Epidermal melanocyte (primary cell): ENCODE data around the gene RNASE11.
"Not testable (repeated sequence)": the region's sequence is repeated elsewhere in the genome, so short reads cannot be mapped to it uniquely, and the experiment has no call there.

Experiments used
- DNase-seq: peaks from one replicate; pipeline ENCODE4 v3.0.0; 2011; ENCODE audit warnings: low spot score; ENCODE audit not compliant: insufficient read length

The RNASE11 gene

GRCh38 chr14:20614038-20614840 is 26.4 kb upstream of the RNASE11 start:
- DNase-seq = no peak

- peak; percentile 64 for DNase-seq
Measured at GRCh38 chr14:20613094-20614037, 25.6 kb upstream of the RNASE11 start.

DNA sequence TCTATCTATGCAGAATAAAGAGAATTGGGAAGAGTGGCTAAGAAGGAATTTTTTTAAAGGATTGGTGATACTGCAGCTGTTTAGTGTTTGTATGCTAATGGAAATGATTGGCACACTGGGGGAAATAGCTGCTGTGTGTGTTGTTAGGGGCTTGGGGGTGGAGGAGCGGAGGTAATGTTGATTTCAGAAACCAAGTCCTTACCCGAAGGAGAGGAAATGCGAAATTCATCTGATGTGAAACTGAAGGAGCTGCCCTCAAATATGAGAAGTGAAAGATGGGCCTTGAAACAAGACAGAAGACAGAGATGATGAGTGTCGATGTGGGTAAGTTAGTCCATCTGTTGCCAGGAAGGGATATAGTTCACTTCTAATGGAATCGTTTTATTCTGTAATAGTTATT is 24.6 kb upstream of the RNASE11 start:
- DNase-seq = no peak

DNA sequence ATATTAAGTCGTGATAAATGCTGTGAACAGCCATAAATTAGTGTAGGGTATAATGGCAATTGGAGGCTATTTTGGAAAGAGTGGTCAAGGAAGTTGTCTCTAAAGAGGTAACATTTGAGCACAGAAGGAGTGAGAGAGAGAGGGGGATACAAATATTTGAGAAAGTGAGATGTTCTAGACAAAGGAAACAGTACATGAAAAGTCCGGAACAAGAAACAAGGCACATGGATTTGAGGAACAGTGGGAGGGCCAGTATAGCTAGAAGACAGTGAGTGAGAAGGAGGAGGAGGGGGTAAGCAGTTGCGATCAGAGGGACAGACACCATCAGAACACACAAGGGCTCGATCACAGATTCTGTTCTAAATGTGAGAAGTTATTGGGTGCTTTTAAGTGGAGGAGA is 23.5 kb upstream of the RNASE11 start:
- DNase-seq = no peak

- DNase-seq = no peak
Measured at GRCh38 chr14:20610002-20610765, 22.4 kb upstream of the RNASE11 start.

- peak; percentile 67 for DNase-seq
Measured at GRCh38 chr14:20609215-20610001, 21.6 kb upstream of the RNASE11 start.

- DNase-seq = no peak
Measured at GRCh38 chr14:20608383-20609110, 20.7 kb upstream of the RNASE11 start.

GRCh38 chr14:20607617-20608016 is 19.8 kb upstream of the RNASE11 start:
- no peak for DNase-seq

DNA sequence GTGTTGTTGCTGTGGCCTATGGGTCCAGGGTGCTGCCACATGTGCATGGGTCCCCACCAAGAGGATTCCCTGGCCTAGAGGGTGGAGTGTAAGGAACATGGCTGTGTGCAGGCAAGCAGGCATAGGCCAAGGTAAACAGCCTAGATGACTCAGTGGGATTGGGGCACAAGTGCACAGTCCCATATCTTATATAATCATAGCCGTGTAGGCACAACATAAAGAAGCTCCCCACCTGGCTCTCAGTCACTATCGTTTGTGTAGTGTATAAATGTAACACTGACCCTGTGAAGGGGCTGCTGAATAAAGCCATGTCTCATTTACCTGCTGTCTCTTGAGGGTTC is 19.1 kb upstream of the RNASE11 start:
- DNase-seq = no peak

- no peak for DNase-seq
Measured at GRCh38 chr14:20606190-20606901, 18.5 kb upstream of the RNASE11 start.

GRCh38 chr14:20603813-20604690 is 16.3 kb upstream of the RNASE11 start:
- DNase-seq = no peak

DNA sequence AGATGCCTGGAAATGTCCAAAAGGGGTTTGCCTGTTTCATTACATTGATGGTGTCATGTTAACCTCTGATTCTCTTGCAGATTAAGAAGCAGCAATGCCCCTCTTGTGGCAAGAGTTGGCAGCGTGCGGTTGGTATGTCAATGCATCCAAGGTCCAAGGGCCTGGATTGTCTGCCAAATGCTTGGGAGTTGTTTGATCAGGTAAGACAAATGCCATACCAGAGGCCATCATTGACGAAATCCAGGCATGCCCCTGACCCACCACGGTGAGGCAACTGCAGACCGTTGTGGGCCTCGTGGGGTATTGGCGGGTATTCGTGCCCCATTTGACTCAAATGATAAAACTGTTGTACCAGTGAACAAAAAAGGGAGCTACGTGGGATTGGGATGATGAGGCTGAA is 14.8 kb upstream of the RNASE11 start:
- no peak for DNase-seq

- DNase-seq = no peak
Measured at GRCh38 chr14:20601522-20601921, 13.7 kb upstream of the RNASE11 start.

GRCh38 chr14:20597108-20597507 is 9.3 kb upstream of the RNASE11 start:
- no peak for DNase-seq

DNA sequence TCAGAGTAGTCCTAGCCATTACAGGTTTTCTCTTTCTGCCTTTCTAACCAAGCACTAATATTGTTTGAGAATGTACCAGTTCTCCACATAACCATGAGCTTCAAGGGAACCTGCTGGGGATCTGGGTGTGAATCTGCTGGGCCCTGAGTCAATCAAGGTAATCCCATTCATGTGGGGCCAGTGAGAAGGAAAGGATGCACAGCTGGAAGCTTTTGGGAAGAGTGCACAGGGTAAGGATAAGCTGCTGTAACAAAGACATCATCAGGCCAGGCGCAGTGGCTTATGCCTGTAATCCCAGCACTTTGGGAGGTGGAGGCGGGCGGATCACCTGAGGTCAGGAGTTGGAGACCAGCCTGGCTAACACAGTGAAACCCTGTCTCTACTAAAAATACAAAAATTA is 7.9 kb upstream of the RNASE11 start:
- DNase-seq = not testable (repeated sequence)

- no peak for DNase-seq
Measured at GRCh38 chr14:20592574-20592973, 4.8 kb upstream of the RNASE11 start.

- DNase-seq = no peak
Measured at GRCh38 chr14:20591235-20591634, 3.4 kb upstream of the RNASE11 start, which contains the start of gene RNASE12. Gene RNASE12 (minus strand): TSS chr14:20591376. CDS start chr14:20590723, 653 bp downstream.

- no peak for DNase-seq
Measured at GRCh38 chr14:20583908-20584307, 3.9 kb downstream of the RNASE11 start.
